H1 (cell line): ENCODE measurements around the gene COL5A1. TPM values are rescaled to one million over a fixed set of nuclear protein-coding genes. Genes with fewer than 3 reads are reported as not detected.

Source experiments
- CTCF ChIA-PET: fragments of 300-600 bp; sonication (Branson Sonifier 250); formaldehyde crosslinking; loops from one replicate; lab custom pipeline; 2021; ENCODE audit not compliant: partially characterized antibody; lab: Charles Lee
- POLR2A ChIA-PET: fragments of 300-600 bp; sonication (Branson Sonifier 250); formaldehyde crosslinking; loops from one replicate; lab custom pipeline; 2021; ENCODE audit warnings: inconsistent platforms; ENCODE audit not compliant: partially characterized antibody; lab: Charles Lee
- DNase-seq, 2 experiments: peaks; one replicate each; pipeline versions ENCODE4 v3.0.0 to v3.0.0-alpha.2; 2010 to 2022; ENCODE audit warnings: low spot score in 2 of 2, low read depth in 1 of 2, mixed read lengths in 1 of 2
- FAIRE-seq: peaks from 2 replicates; lab custom pipeline; 2011; peaks lifted over from hg19 to GRCh38; lab: Jason Lieb, UNC
- H2AFZ ChIP-seq: 2 replicates; pipeline ENCODE4 v1.8.1; 2012; ENCODE audit warnings: low read length, inconsistent platforms
- H2AK5ac ChIP-seq: 2 replicates; pipeline ENCODE4 v1.6.1; 2013; ENCODE audit warnings: low read depth, low read length
- H2BK120ac ChIP-seq: replicated peaks from 2 replicates; pipeline ENCODE3; 2013; ENCODE audit warnings: low read depth, low read length, inconsistent platforms
- H2BK12ac ChIP-seq: 2 replicates; pipeline ENCODE4 v1.6.1; 2013; ENCODE audit warnings: low read depth, low read length
- H2BK15ac ChIP-seq: 2 replicates; pipeline ENCODE4 v1.6.1; 2013; ENCODE audit warnings: low read length
- H2BK20ac ChIP-seq: 2 replicates; pipeline ENCODE4 v1.6.1; 2013; ENCODE audit warnings: low read length
- H2BK5ac ChIP-seq: 2 replicates; pipeline ENCODE4 v1.6.1; 2013; ENCODE audit warnings: low read depth, low read length
- H3K14ac ChIP-seq: 2 replicates; pipeline ENCODE4 v1.6.1; 2013; ENCODE audit warnings: inconsistent platforms; ENCODE audit not compliant: insufficient read length
- H3K18ac ChIP-seq: 2 replicates; pipeline ENCODE4 v1.6.1; 2013; ENCODE audit warnings: low read length; ENCODE audit errors: extremely low read depth
- H3K23ac ChIP-seq: 2 replicates; pipeline ENCODE4 v1.6.1; 2013; ENCODE audit warnings: inconsistent platforms; ENCODE audit not compliant: insufficient read length
- H3K23me2 ChIP-seq: 2 replicates; pipeline ENCODE4 v1.6.1; 2013; ENCODE audit warnings: low read depth, low read length
- H3K27ac ChIP-seq: 2 replicates; pipeline ENCODE4 v1.6.1; 2011; ENCODE audit warnings: low read depth, low read length, inconsistent platforms
- H3K27me3 ChIP-seq, 4 experiments: replicated peaks in 1 of 4; 1 replicate in 1 of 4; 2 replicates in 3 of 4; pipeline versions ENCODE4 v1.6.1 to v1.8.1; 2011 to 2013; ENCODE audit warnings: low read length in 3 of 4, mild to moderate bottlenecking in 3 of 4, inconsistent platforms in 2 of 4, mixed read lengths in 2 of 4, moderate library complexity in 1 of 4; ENCODE audit not compliant: control insufficient read depth in 3 of 4, insufficient read depth in 3 of 4; ENCODE audit errors: extremely low read depth in 1 of 4
- H3K36me3 ChIP-seq, 4 experiments: 2 replicates each; pipeline versions ENCODE4 v1.6.1 to v1.8.1; 2011 to 2013; ENCODE audit warnings: mild to moderate bottlenecking in 4 of 4, low read length in 3 of 4, moderate library complexity in 2 of 4, control low read depth in 1 of 4, inconsistent platforms in 1 of 4; ENCODE audit not compliant: insufficient read depth in 4 of 4, control insufficient read depth in 2 of 4
- H3K4ac ChIP-seq: replicated peaks from 2 replicates; pipeline ENCODE3; 2013; ENCODE audit warnings: low read length, low read depth, mixed read lengths, inconsistent platforms; ENCODE audit not compliant: insufficient read length
- H3K4me1 ChIP-seq, 4 experiments: replicated peaks in 1 of 4; 1 replicate in 1 of 4; 2 replicates in 3 of 4; pipeline versions ENCODE4 v1.6.1 to v1.8.1; 2011 to 2013; ENCODE audit warnings: low read length in 3 of 4, inconsistent platforms in 2 of 4, mixed read lengths in 1 of 4; ENCODE audit not compliant: insufficient read depth in 4 of 4, control insufficient read depth in 3 of 4
- H3K4me2 ChIP-seq, 2 experiments: 2 replicates each; pipeline versions ENCODE4 v1.6.1 to v1.8.1; 2011 to 2013; ENCODE audit warnings: low read depth in 2 of 2, low read length in 2 of 2, control low read depth in 1 of 2, inconsistent platforms in 1 of 2, mild to moderate bottlenecking in 1 of 2; ENCODE audit not compliant: insufficient read depth in 1 of 2
- H3K4me3 ChIP-seq, 4 experiments: fragments of 200-600, 300-600 bp in 1 of 4; sonication (generic), shearing (Covaris generic), sonication (Bioruptor Twin) in 1 of 4; 2 replicates each; pipeline versions ENCODE4 v1.5.1 to v1.8.1; 2011 to 2016; ENCODE audit warnings: low read length in 4 of 4, low read depth in 3 of 4, control low read depth in 2 of 4, inconsistent platforms in 2 of 4, mild to moderate bottlenecking in 2 of 4, mixed read lengths in 1 of 4, moderate library complexity in 1 of 4; ENCODE audit not compliant: insufficient read depth in 2 of 4; ENCODE audit errors: extremely low read depth in 1 of 4
- H3K56ac ChIP-seq: replicated peaks from 2 replicates; pipeline ENCODE3; 2013; ENCODE audit warnings: low read depth, mild to moderate bottlenecking, mixed read lengths, low read length, inconsistent platforms; ENCODE audit not compliant: insufficient read length
- H3K79me1 ChIP-seq: 2 replicates; pipeline ENCODE4 v1.6.1; 2013; ENCODE audit warnings: low read depth, low read length, control low read depth
- H3K79me2 ChIP-seq, 2 experiments: 2 replicates each; pipeline versions ENCODE4 v1.6.1 to v1.8.1; 2012 to 2013; ENCODE audit warnings: low read length in 2 of 2, mild to moderate bottlenecking in 2 of 2, inconsistent platforms in 1 of 2; ENCODE audit not compliant: insufficient read depth in 2 of 2, control insufficient read depth in 1 of 2
- H3K9ac ChIP-seq, 4 experiments: replicated peaks in 1 of 4; 1 replicate in 1 of 4; 2 replicates in 3 of 4; pipeline versions ENCODE4 v1.6.1 to v1.8.1; 2011 to 2013; ENCODE audit warnings: low read depth in 3 of 4, low read length in 3 of 4, control low read depth in 2 of 4, mild to moderate bottlenecking in 2 of 4, moderate library complexity in 2 of 4, inconsistent platforms in 1 of 4; ENCODE audit errors: extremely low read depth in 1 of 4
- H3K9me3 ChIP-seq, 2 experiments: 2 replicates each; pipeline versions ENCODE4 v1.6.1 to v1.8.1; 2012 to 2013; ENCODE audit warnings: mild to moderate bottlenecking in 2 of 2, moderate library complexity in 2 of 2, control low read depth in 1 of 2, inconsistent platforms in 1 of 2, low read depth in 1 of 2, low read length in 1 of 2, mixed read lengths in 1 of 2; ENCODE audit not compliant: insufficient read depth in 2 of 2
- H4K20me1 ChIP-seq, 2 experiments: replicated peaks in 1 of 2; 2 replicates each; pipeline versions ENCODE3 to v1.8.1; 2011 to 2013; ENCODE audit warnings: inconsistent platforms in 2 of 2, low read length in 2 of 2, mild to moderate bottlenecking in 1 of 2; ENCODE audit not compliant: insufficient read depth in 2 of 2, control insufficient read depth in 1 of 2
- H4K5ac ChIP-seq: 2 replicates; pipeline ENCODE4 v1.6.1; 2013; ENCODE audit warnings: low read length, low read depth, mixed read lengths, inconsistent platforms; ENCODE audit not compliant: insufficient read length
- H4K8ac ChIP-seq: 2 replicates; pipeline ENCODE4 v1.8.0; 2013; ENCODE audit warnings: mild to moderate bottlenecking, moderate library complexity, low read length, inconsistent platforms; ENCODE audit not compliant: insufficient read depth; ENCODE audit errors: extremely low read depth
- H4K91ac ChIP-seq: replicated peaks from 2 replicates; pipeline ENCODE3; 2013; ENCODE audit warnings: low read length, mixed read lengths, inconsistent platforms; ENCODE audit not compliant: insufficient read length
- CTCF ChIP-seq, 3 experiments: IDR thresholded peaks; 1 replicate in 2 of 3; 2 replicates in 1 of 3; pipeline versions ENCODE4 v1.5.1 to v1.6.1; 2011; ENCODE audit warnings: low read length in 3 of 3, mild to moderate bottlenecking in 3 of 3, inconsistent platforms in 2 of 3, low read depth in 1 of 3, moderate library complexity in 1 of 3; ENCODE audit not compliant: insufficient read depth in 1 of 3; ENCODE audit errors: control extremely low read depth in 1 of 3
- RNF2 ChIP-seq: fragments of 200-900, 300-1000 bp; sonication (generic); IDR thresholded peaks from 2 replicates; pipeline ENCODE4 v1.7.1; 2016; ENCODE audit warnings: borderline replicate concordance, low read depth, mild to moderate bottlenecking, antibody characterized with exemption, low read length; ENCODE audit not compliant: poor library complexity, severe bottlenecking; ENCODE audit errors: missing control alignments
- SAP30 ChIP-seq: fragments of 300-600 bp; sonication (generic); IDR thresholded peaks from 2 replicates; pipeline ENCODE4 v1.7.1; 2012; ENCODE audit warnings: low read length, moderate library complexity, mild to moderate bottlenecking, inconsistent platforms; ENCODE audit not compliant: insufficient read depth, insufficient replicate concordance
- WGBS, 2 experiments: shearing (Covaris generic) in 1 of 2; methylation state at CpG; one replicate each; pipeline versions ENCODE4 v1.1.6 to v1.1.7; 2013 to 2015; ENCODE audit warnings: low lambda C conversion rate in 2 of 2, mixed read lengths in 2 of 2, inconsistent platforms in 1 of 2, low coverage in 1 of 2, missing lambda C conversion rate in 1 of 2; ENCODE audit not compliant: insufficient replicate concordance in 2 of 2, insufficient coverage in 1 of 2, insufficient read length in 1 of 2; ENCODE audit errors: extremely low coverage in 1 of 2, missing lambda C conversion rate in 1 of 2; 5-methylcytosine and 5-hydroxymethylcytosine counted together
- polyA plus RNA-seq, 7 experiments: library from polyadenylated mRNA; depleted of rRNA in 3 of 7; stranded (reverse) in 5 of 7; unstranded in 2 of 7; fragments of >200 nt in 5 of 7; fragments of 200-250 nt in 2 of 7; gene quantifications; 1 replicate in 5 of 7; 2 replicates in 1 of 7; 4 replicates in 1 of 7; pipeline versions ENCODE4 v1.2.1 to v1.2.3, GENCODE V29; 2011 to 2013; ENCODE audit warnings: missing spikeins in 2 of 7, mixed read lengths in 2 of 7
- total RNA-seq: library from RNA; stranded (reverse); fragmentation: NEBNext Ultra II Directional; extraction: Animal tissue kit (Norgen Biotek cat#: 25700); gene quantifications from 2 replicates; pipeline ENCODE4 v1.2.1, GENCODE V29; 2021

The COL5A1 gene
- total and polyA plus RNA-seq, 2 of the 8 experiments (the other 6 are each of a cell fraction or from before 2014, with no cell fraction given) = 3.8 to 12.0 TPM

- no peak for FAIRE-seq
- H2BK12ac ChIP-seq = no peak overlapping the region; the same call in 1 of the 2 replicates
- no peaks in the 10 kb centered on the region for H3K36me3 ChIP-seq
- H3K4me2 ChIP-seq = no peak overlapping the region
- TF ChIP-seq CTCF (IDR thresholded peaks at IDR 0.05; ENCODE audit: control extremely low read depth in 1 of 3, insufficient read depth in 1 of 3, low read depth in 1 of 3, low read length in 3 of 3) (no peak), RNF2 (no peak), SAP30 (no peak)
- no peaks in the 10 kb centered on the region for H3K9me3 ChIP-seq
- WGBS, 2 experiments = 91% methylated on average over 6 of the region's 6 CpGs; no CpG with 5 or more reads in 1 of the 2 experiments
- H4K91ac ChIP-seq = peak overlapping the region; percentile 25
- H2BK20ac ChIP-seq = 0 out of 2 replicates have a peak overlapping the region, but pooled peaks have one; percentile 48
- H3K4me3 ChIP-seq = no peak overlapping the region
- H4K5ac ChIP-seq = no peak overlapping the region
- no peak overlapping the region for H3K14ac ChIP-seq
- H3K23me2 ChIP-seq = peaks cover 2% of the 10 kb centered on the region; the same call in 1 of the 2 replicates
- H2AK5ac ChIP-seq = no peak overlapping the region
- H3K56ac ChIP-seq = no peak overlapping the region
- no peak for DNase-seq
- H3K4me1 ChIP-seq = peaks cover 0 to 13% (median 7%) of the 10 kb centered on the region in 4 experiments; a peak in 6 of 7 replicates
- H3K4ac ChIP-seq = no peak overlapping the region
- no peaks in the 10 kb centered on the region for H4K20me1 ChIP-seq
- no peak overlapping the region for H3K23ac ChIP-seq
- no peak overlapping the region for H3K18ac ChIP-seq
- no peak overlapping the region for H3K27ac ChIP-seq
- no peak overlapping the region for H2BK120ac ChIP-seq
- no peak overlapping the region for H2AFZ ChIP-seq
- H3K9ac ChIP-seq = no peak overlapping the region
- POLR2A ChIA-PET = no interaction called here
- H2BK15ac ChIP-seq = no peak overlapping the region
- no peak overlapping the region for H2BK5ac ChIP-seq
- CTCF ChIA-PET = no interaction called here
- no peaks in the 10 kb centered on the region for H3K79me2 ChIP-seq
- no peaks in the 10 kb centered on the region for H3K27me3 ChIP-seq
- no peak overlapping the region; the same call in 1 of the 2 replicates for H4K8ac ChIP-seq
- no peaks in the 10 kb centered on the region for H3K79me1 ChIP-seq
Measured at GRCh38 chr9:134622896-134623257, 18.7 kb upstream of the COL5A1 start.
